Coronary artery (tissue), 2 donors: ENCODE data around the gene SEMA3E.

Experiments
- DNase-seq: peaks from one replicate; pipeline ENCODE4 v3.0.0-alpha.2; 2017; ENCODE audit warnings: low spot score
- H3K27ac ChIP-seq, 2 donors: fragments of 200-600 bp; sonication (generic); one replicate each; pipeline ENCODE4 v1.5.1; 2016 to 2019
- H3K4me3 ChIP-seq: fragments of 200-600 bp; sonication (generic); 2 replicates; pipeline ENCODE4 v1.5.1; 2016; ENCODE audit warnings: mild to moderate bottlenecking, moderate library complexity
- CTCF ChIP-seq: fragments of 200-600 bp; sonication (generic); IDR thresholded peaks from one replicate; pipeline ENCODE4 v1.5.1; 2019; ENCODE audit warnings: antibody characterized with exemption

The SEMA3E gene

DNA sequence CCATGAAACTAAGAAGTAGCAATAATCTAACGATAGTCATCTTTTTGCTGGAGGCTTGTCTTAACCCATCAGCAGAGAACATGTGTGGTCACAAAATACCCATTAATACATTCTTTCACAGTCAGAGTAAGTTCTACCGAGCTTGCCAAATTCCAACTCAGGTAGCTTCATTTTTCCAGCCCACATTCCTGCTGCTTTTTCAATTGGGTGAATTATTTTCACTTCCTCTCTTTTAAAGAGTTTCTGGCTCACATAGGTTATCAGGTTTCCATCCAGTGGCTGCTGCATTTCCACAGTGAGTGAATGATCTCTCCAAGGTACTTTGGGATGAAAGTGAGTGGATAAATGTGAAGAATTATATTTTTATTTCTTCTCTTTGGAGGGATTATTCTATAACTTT is 233.1 kb downstream of the SEMA3E start:
- H3K27ac ChIP-seq, result no peak overlapping the region
- DNase-seq, result no peak

DNA sequence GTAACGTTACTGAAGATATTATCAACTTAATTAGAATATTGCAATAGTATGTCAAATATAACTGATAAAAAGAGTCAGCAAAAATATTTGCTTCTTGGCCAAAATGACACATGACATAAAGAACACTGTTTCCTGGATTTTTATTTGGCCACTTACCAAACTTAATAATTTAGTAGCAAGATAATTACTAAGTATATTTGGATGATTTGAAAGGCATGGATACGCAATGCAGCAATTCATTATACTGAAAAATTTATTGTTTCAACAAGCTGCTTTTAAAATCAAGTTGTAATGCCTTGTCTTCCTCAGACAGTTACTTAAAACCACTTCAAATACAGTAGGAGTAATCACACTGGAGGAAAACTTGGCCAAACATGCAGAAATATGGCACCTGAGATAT is 234.0 kb downstream of the SEMA3E start:
- Histone ChIP-seq H3K4me3 (no peak overlapping the region), H3K27ac (no peak overlapping the region)
- TF ChIP-seq CTCF, result no peak
- DNase-seq, result no peak

More for the DNA sequence above, 233.1 kb downstream of the SEMA3E start:
- no peak for TF ChIP-seq CTCF
- H3K4me3 ChIP-seq, result no peak overlapping the region

DNA sequence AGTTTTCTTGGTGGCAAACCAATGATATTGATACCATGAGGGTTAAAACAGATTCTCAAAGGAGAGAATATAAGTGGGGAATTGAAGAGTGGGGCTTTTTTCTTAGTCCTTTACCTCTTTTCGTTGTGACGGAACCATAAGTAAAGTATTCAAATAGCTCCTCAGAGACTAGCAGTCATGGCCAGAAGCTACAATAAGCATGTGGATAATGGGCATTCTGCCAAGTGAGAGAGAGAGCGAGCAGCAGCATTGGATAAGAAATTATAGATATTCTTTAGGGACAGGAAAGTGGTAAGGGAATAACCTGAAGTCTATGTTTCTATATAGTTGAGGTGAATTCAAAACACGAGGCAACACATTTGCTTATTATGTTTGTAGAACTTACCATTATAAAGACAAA is 235.1 kb downstream of the SEMA3E start:
- Histone ChIP-seq H3K27ac (no peak overlapping the region), H3K4me3 (no peak overlapping the region)
- TF ChIP-seq CTCF, result no peak
- no peak for DNase-seq

- no peak overlapping the region for H3K4me3 ChIP-seq
- no peak for TF ChIP-seq CTCF
- no peak for DNase-seq
- no peak overlapping the region for H3K27ac ChIP-seq
Observed at GRCh38 chr7:83413424-83413823, 235.5 kb downstream of the SEMA3E start.

- peak; percentile 44 for TF ChIP-seq CTCF
- H3K27ac ChIP-seq, result no peak overlapping the region
- no peak for DNase-seq
- no peak overlapping the region for H3K4me3 ChIP-seq
Observed at GRCh38 chr7:83410989-83411591, 237.8 kb downstream of the SEMA3E start.

DNA sequence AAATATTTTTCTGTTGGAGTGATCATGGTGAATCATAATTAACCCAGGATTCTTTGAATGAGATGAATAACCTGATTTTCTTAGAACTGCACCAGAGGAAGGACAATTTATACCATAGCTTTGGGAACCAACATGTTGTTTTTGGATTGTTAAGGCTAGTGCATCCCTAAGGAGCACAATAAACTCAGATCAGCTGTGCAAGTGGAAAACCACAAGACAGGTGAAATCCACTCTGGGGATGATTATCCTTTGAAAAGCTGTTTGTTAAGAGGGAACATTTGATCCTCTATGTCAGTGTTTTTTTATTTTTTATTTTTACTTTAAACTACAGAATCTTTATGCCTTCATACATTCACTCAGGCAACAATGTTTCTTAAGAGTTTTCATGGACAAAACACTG is 254.2 kb downstream of the SEMA3E start:
- no peak for TF ChIP-seq CTCF
- no peak for DNase-seq
- H3K4me3 ChIP-seq, result no peak overlapping the region
- H3K27ac ChIP-seq, result no peak overlapping the region

- no peak for TF ChIP-seq CTCF
- H3K27ac ChIP-seq, result no peak overlapping the region
- no peak overlapping the region for H3K4me3 ChIP-seq
- DNase-seq, result no peak
Observed at GRCh38 chr7:83388436-83388835, 260.5 kb downstream of the SEMA3E start.
